ENCODE data around the gene PBX2.

PBX2 gene

GRCh38 chr6:32170294-32170693, 19.7 kb downstream of the PBX2 start:
- DNase-seq, result no peak

DNA sequence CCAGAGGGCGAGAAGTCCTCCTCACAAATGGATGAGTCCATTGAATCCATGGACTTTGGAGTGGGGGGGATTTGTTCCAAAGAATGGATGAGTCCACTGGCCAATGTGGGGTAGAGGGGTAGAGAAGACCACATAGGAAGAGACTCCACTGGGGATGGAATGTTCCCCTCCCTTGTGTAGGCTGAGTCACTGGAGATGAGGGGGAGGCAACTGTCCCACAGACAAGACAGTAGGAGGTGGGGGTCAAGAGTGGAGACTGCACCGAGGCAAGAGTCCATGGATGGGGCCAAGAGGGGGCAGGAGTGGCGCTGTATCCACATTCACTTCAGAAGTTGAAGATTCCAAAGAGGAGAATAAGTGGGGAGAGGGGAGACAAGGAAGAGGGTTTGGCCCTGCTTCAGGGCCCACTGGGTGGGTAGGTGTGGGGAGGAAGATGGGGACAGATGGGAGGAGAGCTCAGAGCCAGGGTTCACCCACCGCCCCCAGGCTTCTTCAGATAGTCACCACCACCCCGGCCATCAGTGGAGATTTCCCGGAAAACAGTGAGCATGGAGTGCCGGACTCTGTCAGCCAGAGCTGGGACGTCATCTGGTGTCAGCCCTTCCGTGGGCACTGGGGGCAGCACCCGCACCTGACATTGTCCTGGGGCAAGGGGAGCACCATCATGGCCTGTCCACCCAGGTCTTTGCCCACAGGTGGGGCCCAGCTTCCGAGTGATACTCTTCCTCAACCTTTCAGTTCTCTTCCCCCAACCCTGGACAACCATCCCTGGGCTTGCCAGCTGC, 21.0 kb downstream of the PBX2 start:
- no peak for DNase-seq

- no peak for DNase-seq
Observed at GRCh38 chr6:32168350-32168749, 21.7 kb downstream of the PBX2 start.

DNA sequence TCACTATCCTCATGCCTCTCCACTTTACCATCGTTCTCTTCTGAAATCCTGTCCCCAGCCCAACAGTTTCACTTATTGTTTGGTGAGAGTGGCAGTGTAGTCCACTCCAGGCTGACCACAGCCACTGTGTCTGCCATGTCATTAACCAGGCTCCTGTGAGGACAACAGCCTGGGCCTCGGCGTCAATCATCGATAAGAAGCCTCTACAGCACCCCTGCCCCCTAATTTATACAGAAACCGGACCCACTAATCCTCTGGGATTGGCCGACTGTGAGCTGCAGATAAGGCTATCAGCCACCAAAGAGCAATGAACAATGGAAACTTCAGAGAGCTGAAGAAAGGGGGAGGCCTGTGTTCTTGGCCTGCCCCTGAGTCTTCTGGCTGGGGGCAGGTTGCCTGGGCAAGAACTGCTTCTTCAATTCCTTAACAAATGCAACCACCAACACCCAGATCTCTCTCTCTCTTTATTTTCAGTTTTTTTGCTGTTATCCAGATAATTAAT, 22.2 kb downstream of the PBX2 start:
- DNase-seq, result no peak

GRCh38 chr6:32167154-32167760, 22.7 kb downstream of the PBX2 start:
- DNase-seq, result no peak

DNA sequence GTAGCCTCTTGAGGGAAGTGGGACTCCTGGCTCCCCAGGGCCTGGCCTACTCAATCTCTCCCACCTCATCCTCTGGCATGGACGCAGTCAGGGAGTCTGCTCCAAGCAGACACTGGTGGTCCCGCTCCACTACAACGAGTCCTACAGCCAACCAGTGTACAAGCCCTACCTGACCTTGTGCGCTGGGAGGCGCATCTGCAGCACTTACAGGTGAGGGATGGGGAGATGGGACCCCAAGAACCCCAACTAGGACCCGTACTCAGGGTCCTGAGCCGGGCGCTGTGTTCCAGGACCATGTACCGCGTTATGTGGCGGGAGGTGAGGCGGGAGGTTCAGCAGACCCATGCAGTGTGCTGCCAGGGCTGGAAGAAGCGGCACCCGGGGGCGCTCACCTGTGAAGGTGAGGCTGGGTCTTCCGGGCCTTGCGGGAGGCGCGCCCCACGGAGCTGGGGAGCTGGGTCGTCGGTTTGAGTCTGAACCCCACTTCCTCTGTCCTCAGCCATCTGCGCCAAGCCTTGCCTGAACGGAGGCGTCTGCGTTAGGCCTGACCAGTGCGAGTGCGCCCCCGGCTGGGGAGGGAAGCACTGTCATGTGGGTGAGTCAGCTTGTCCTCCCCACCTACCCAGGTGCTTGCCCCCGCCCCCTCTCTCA, 23.5 kb downstream of the PBX2 start:
- no peak for DNase-seq

DNA sequence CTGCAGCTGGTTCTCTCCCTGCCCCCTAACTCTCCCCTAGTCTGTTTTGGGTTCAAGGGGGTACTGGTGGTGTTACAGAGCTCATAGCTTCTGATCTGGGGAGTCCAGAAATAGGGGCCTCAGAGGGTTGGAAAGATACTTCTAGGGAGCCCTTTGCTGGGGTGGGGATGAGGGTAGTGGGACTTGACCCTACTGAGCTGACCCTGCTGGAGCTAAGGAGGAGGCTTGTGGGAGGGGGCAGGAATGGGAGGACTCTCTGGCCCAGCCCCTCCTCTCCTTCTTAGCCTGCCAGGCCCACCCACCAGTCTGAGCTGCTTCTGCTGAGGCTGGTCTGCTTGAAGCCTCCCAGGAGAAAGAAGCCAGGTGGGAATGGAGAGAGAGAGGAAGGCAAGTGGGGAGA, 25.7 kb downstream of the PBX2 start, which contains the start of gene EGFL8:
EGFL8 (plus strand) TSS at position 301 of the 400 bp plus-strand sequence. CDS start 1,571 bp downstream, outside the sequence.
- no peak for DNase-seq

- DNase-seq, result no peak
Observed at GRCh38 chr6:32163559-32164258, 26.3 kb downstream of the PBX2 start.

- DNase-seq, result no peak
Observed at GRCh38 chr6:32158052-32158451, 31.9 kb downstream of the PBX2 start.

DNA sequence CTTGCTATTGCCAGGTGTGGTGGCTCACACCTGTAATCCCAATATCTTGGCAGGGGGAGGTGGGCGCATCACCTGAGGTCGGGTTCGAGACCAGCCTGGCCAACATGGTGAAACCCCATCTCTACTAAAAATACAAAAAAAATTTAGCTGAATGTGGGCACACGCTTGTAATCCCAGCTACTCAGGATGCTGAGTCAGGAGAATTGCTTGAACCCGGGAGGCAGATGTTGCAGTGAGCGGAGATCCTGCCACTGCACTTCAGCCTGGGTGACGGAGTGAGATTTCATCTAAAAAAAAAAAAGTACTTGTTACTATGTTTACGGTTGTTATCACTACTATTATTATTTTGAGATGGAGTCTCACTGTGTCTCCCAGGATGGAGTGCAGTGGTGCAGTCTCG, 33.1 kb downstream of the PBX2 start:
- DNase-seq, result no peak

DNA sequence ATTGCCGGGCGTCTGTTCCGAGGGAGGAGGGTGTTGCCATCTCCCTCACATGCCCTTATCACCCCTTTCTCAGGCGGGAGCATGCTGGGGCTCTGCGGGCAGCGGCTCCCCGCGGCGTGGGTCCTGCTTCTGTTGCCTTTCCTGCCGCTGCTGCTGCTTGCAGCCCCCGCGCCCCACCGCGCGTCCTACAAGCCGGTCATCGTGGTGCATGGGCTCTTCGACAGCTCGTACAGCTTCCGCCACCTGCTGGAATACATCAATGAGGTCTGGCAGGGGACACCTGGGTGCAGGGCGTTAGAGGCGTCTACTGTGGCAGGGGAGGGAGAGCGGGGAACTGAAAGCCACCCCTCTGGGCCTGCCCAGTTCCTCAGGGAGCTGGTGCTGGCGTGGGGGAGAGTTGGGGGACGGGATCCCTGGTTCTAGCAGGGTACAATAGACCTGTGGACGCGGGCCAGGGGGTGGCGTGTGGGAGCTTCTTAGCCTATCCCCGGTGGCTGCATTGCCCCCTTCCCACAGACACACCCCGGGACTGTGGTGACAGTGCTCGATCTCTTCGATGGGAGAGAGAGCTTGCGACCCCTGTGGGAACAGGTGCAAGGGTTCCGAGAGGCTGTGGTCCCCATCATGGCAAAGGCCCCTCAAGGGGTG, 35.4 kb downstream of the PBX2 start:
- peak; percentile 41 for DNase-seq

GRCh38 chr6:32153564-32154513, 36.2 kb downstream of the PBX2 start, which contains the start of gene PPT2:
Gene PPT2 (plus strand): TSS chr6:32154141. CDS start chr6:32154595, 454 bp downstream.
- peak; percentile 91 for DNase-seq

- DNase-seq, result peak; percentile 48
Observed at GRCh38 chr6:32152769-32153563, 37.0 kb downstream of the PBX2 start.

DNA sequence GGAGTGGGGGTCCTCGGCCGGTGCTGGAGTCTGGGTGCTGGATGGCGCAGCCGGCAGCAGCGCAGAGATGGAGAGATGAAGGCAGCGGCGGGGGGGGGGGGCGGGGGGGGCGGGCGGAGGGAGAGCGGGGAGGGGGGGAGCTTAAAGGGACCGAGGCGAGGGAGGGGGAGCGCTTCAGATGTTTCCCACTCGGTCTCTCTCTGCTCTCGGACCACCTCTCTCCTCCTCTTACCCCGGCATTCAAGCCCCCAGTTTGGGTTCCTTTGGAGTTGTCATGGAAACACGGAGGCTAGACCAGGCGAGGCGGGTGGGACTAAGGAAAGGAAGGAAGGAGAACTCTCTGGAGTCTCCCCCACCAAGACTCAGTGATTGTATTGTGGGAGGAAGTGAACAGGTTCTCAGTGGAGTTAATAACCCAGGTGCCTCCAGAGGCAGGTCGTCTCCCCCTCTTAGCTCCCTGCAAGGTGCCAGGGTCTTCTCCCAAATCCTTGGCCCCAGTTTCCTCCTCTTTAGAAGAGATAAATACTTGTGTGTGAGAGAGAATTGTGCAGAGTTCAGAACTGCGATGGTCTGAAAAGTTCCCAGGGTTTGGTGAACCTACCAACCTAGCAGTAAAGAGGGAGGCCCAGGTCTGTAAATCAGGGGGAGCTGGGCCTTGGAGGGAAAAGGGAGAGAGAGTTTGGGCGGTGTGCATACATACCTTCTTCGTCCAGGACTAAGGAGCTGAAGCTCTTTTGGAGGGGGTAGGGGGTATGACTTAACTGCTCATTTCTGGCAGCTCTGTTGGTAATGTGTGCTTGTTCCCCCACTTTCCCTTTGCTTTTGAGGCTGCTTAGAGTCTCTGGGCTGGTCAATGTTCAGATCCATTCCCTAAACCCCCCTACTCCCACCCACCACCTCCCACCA, 37.9 kb downstream of the PBX2 start, which contains the start of gene PRRT1:
PRRT1 (minus strand) TSS at position 77 of the 906 bp plus-strand sequence. CDS start 112 bp downstream, outside the sequence.
- DNase-seq, result no peak

DNA sequence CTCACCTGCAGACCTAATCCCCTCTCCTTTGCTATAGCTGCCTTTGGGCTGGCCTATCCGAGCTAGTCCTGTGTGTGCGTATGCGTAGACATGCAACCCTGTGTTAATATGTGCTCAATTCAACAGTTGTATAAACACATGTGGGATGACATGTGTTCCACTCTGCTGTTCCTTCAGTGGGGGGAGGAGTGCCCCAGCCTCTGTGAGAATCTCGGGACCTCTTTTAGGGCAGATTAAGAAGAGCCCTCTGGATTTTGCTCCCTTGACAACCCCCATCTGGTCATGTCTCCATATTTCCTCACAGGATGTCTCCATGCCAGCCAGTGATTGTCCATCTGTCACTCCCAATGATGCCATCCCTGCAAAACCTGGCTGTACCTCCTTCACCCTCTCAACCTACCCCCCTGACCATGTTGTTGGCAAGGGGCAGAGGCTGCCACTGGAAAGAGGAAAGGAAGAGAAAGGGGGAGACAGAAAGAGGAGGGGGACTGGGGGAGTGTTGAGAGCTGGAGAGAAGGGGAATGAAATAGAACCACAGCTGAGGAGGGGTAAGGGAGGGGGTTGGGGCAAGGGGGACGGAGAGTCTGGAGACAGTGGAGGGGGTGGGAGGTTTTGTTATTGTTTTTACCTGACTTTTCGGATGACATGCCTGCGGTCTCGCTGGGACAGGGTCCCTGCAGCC, 38.7 kb downstream of the PBX2 start:
- DNase-seq, result no peak

GRCh38 chr6:32149932-32150870, 39.8 kb downstream of the PBX2 start:
- DNase-seq, result no peak

- no peak for DNase-seq
Observed at GRCh38 chr6:32149092-32149755, 40.8 kb downstream of the PBX2 start.

Data from NCI-H2227 treated with DMSO at 0.1 percent for 48 hours (cell line).